Measurements from ENCODE around the gene KLHL29. TPM values are rescaled to one million over a fixed set of nuclear protein-coding genes. Genes with fewer than 3 reads are reported as not detected.

The KLHL29 gene
- total RNA-seq, 1 donor from 2014 or later, result 16.3 TPM

DNA sequence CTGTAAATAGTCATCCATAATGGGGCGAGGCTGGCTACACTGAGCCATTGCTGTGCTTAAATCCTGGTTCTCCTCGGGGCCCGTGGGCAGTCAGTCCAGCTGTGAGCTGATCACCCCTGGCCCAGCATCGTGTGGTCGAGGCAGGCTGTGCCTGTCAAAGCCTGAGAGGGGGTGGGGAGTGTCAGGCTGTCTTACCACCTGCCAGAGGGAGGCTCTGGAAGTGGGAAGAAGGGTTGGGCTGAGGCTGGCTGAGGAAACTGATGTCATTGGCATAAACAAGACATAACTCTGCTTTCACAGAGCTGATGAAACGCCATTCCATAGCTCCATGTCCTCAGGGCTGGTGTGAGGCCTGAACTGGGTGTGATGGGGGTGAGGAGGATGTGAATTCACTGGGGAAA is 49.7 kb downstream of the KLHL29 start:
- intact Hi-C loops (cut with DNase I), result no loop called here
- Histone ChIP-seq H3K4me3 (no peak overlapping the region), H3K9me3 (no peaks in the 10 kb centered on the region), H3K36me3 (no peaks in the 10 kb centered on the region), H3K4me1 (peaks cover 2 to 3% of the 10 kb centered on the region in 2 donors), H3K27me3 (no peaks in the 10 kb centered on the region), H3K27ac (no peak overlapping the region)
- peak in 1 of 2 donors; percentile 52 for DNase-seq (ENCODE audit: low spot score in 2 of 2)
- TF ChIP-seq, protein P1, sequence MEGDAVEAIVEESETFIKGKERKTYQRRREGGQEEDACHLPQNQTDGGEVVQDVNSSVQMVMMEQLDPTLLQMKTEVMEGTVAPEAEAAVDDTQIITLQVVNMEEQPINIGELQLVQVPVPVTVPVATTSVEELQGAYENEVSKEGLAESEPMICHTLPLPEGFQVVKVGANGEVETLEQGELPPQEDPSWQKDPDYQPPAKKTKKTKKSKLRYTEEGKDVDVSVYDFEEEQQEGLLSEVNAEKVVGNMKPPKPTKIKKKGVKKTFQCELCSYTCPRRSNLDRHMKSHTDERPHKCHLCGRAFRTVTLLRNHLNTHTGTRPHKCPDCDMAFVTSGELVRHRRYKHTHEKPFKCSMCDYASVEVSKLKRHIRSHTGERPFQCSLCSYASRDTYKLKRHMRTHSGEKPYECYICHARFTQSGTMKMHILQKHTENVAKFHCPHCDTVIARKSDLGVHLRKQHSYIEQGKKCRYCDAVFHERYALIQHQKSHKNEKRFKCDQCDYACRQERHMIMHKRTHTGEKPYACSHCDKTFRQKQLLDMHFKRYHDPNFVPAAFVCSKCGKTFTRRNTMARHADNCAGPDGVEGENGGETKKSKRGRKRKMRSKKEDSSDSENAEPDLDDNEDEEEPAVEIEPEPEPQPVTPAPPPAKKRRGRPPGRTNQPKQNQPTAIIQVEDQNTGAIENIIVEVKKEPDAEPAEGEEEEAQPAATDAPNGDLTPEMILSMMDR (IDR thresholded peaks at IDR 0.05), result no peak

DNA sequence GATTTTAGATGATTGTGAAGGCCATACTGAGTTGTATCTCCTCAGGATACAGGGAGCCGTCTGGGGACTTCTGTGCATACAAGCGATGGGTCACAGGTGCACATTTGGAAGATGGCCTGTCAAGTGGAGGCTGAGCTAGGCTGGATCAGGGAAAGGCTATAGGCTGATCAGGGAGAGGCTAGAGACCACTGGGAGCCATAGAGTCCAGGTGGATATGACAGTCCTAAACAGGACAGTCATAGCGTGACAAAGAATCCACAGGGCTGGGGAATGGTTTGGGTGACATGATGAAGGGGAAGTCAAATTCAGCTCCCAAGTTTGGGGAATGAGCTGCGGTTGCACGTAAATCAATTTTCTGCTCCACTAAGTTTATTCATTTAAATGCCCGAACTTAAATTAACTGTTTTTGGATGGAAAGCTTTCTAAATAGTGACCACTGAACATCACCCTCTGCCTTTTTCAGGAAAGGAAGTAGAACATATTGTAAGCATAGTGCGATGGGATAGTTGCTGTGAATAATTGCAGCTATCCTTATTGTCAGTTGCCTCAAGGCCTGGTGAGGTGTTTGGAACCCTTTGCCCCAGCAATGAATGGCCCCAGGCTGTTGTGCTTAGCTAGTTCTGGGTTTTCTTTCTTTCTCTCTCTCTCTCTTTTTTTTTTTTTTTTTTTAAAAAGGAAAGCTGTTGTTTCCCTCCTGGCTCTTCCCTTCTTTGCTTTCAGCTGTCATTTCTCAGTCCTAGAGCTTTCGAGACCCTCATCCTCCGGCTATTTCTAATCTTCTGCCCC is 50.5 kb downstream of the KLHL29 start:
- Histone ChIP-seq H3K27me3 (no peaks in the 10 kb centered on the region), H3K27ac (no peak overlapping the region), H3K36me3 (no peaks in the 10 kb centered on the region), H3K4me3 (no peak overlapping the region), H3K9me3 (no peaks in the 10 kb centered on the region), H3K4me1 (peaks cover 2 to 3% of the 10 kb centered on the region in 2 donors)
- DNase-seq (ENCODE audit: low spot score in 2 of 2), result peak in 1 of 2 donors; percentile 49
- TF ChIP-seq, protein P1 (IDR thresholded peaks at IDR 0.05), result no peak
- intact Hi-C loops (cut with DNase I), result no loop called here

DNA sequence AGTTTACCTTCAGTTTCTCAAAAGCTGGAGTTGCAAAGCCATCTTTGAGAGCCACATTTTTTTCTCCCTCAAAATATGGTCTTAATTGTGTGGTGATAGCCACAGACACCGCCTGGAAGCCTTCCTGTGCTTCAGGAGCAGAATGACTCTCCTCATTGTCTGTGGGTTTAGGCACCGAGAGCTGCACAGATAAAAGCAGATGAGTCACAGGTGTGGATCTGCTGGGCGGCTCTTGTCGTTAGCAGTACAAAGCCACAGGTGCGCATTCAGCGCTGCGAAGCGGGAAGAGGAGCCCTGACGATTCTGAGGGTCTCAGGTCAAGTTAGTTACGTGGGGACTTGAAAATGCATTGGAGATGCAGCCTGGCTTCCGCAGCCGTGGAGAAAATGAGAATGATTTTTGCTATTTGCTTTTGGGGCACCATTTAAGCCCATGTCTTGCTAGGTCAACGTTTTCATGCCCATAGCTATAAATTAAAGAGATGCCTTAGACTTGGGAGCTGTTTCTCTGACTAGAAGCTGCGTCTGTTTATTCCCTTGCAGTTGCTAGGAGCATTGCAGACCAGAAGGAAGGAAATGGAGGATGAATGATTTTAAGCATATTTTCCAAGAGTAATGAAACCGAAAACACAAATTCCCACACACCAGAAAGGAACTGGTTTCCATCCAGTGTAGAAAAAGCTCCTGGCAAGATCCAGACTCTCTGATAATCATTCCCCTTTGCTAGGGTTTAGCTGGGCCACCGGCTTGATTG is 51.5 kb downstream of the KLHL29 start:
- Histone ChIP-seq H3K36me3 (no peaks in the 10 kb centered on the region), H3K9me3 (peaks cover 2 to 7% of the 10 kb centered on the region in 2 donors), H3K27me3 (no peaks in the 10 kb centered on the region), H3K4me1 (peaks cover 2 to 3% of the 10 kb centered on the region in 2 donors), H3K4me3 (no peak overlapping the region), H3K27ac (peak overlapping the region in 1 of 2 donors; percentile 40)
- peak in 1 of 2 donors; percentile 49 for DNase-seq (ENCODE audit: low spot score in 2 of 2)
- intact Hi-C loops (cut with DNase I), result no loop called here
- TF ChIP-seq, protein P1 (IDR thresholded peaks at IDR 0.05), result no peak

- TF ChIP-seq, protein P1 (IDR thresholded peaks at IDR 0.05), result no peak
- H3K9me3 ChIP-seq, result peaks cover 5 to 17% of the 10 kb centered on the region in 2 donors
- DNase-seq (ENCODE audit: low spot score in 2 of 2), result no peak
- H3K27ac ChIP-seq, result no peak overlapping the region
- intact Hi-C loops (cut with DNase I), result no loop called here
- no peaks in the 10 kb centered on the region for H3K27me3 ChIP-seq
- no peak overlapping the region for H3K4me3 ChIP-seq
- H3K4me1 ChIP-seq, result peaks cover under 1 to 2% of the 10 kb centered on the region in 2 donors
- no peaks in the 10 kb centered on the region for H3K36me3 ChIP-seq
Measured at GRCh38 chr2:23441414-23441813, 56.4 kb downstream of the KLHL29 start.

- no peak overlapping the region for H3K27ac ChIP-seq
- no peak overlapping the region for H3K4me3 ChIP-seq
- H3K36me3 ChIP-seq, result no peaks in the 10 kb centered on the region
- no peaks in the 10 kb centered on the region for H3K27me3 ChIP-seq
- DNase-seq (ENCODE audit: low spot score in 2 of 2), result no peak
- intact Hi-C loops (cut with DNase I), result no loop called here
- H3K4me1 ChIP-seq, result no peaks in the 10 kb centered on the region
- H3K9me3 ChIP-seq, result peaks cover 5 to 17% of the 10 kb centered on the region in 2 donors
- TF ChIP-seq, protein P1 (IDR thresholded peaks at IDR 0.05), result no peak
Measured at GRCh38 chr2:23445450-23445868, 60.5 kb downstream of the KLHL29 start.
